Keratinocyte (primary cell): ENCODE measurements around the gene ZBED4. TPM values are rescaled to one million over a fixed set of nuclear protein-coding genes. Genes with fewer than 3 reads are reported as not detected.

Source experiments
- DNase-seq: peaks from one replicate; pipeline ENCODE4 v3.0.0-alpha.2; 2011; ENCODE audit warnings: low read depth, missing footprints, low spot score
- FAIRE-seq: peaks from 2 replicates; lab custom pipeline; 2011; peaks lifted over from hg19 to GRCh38; lab: Jason Lieb, UNC
- H2AFZ ChIP-seq: 2 replicates; pipeline ENCODE4 v1.6.0; 2012; ENCODE audit warnings: low read length, control low read depth, inconsistent platforms; ENCODE audit not compliant: control insufficient read depth
- H3K27ac ChIP-seq: 2 replicates; pipeline ENCODE4 v1.5.1; 2011; ENCODE audit warnings: low read length; ENCODE audit not compliant: control insufficient read depth, insufficient read depth
- H3K27me3 ChIP-seq: 3 replicates; pipeline ENCODE4 v1.6.0; 2011; ENCODE audit warnings: low read length; ENCODE audit not compliant: control insufficient read depth, insufficient read depth; ENCODE audit errors: extremely low read depth
- H3K36me3 ChIP-seq, 2 experiments: 2 replicates in 1 of 2; 3 replicates in 1 of 2; pipeline ENCODE4 v1.5.1; 2011; ENCODE audit warnings: low read length in 2 of 2, mild to moderate bottlenecking in 1 of 2; ENCODE audit not compliant: control insufficient read depth in 2 of 2, insufficient read depth in 2 of 2; ENCODE audit errors: extremely low read depth in 1 of 2
- H3K4me1 ChIP-seq: 3 replicates; pipeline ENCODE4 v1.5.1; 2011; ENCODE audit warnings: low read length; ENCODE audit not compliant: control insufficient read depth, insufficient read depth; ENCODE audit errors: extremely low read depth
- H3K4me2 ChIP-seq: 3 replicates; pipeline ENCODE4 v1.6.0; 2011; ENCODE audit warnings: low read depth, low read length; ENCODE audit not compliant: control insufficient read depth, insufficient read depth; ENCODE audit errors: extremely low read depth
- H3K4me3 ChIP-seq, 3 experiments: fragments of 200-600 bp in 1 of 3; sonication (generic) in 1 of 3; 2 replicates in 2 of 3; 3 replicates in 1 of 3; pipeline ENCODE4 v1.5.1; 2011 to 2016; ENCODE audit warnings: low read length in 3 of 3, mild to moderate bottlenecking in 3 of 3, control low read depth in 2 of 3, inconsistent platforms in 1 of 3, low read depth in 1 of 3, mixed read lengths in 1 of 3, mixed run types in 1 of 3, moderate library complexity in 1 of 3; ENCODE audit not compliant: control insufficient read depth in 2 of 3, insufficient read depth in 2 of 3; ENCODE audit errors: extremely low read depth in 1 of 3
- H3K79me2 ChIP-seq: 2 replicates; pipeline ENCODE4 v1.6.0; 2012; ENCODE audit warnings: low read length; ENCODE audit not compliant: control insufficient read depth, insufficient read depth
- H3K9ac ChIP-seq: 3 replicates; pipeline ENCODE4 v1.6.0; 2011; ENCODE audit warnings: low read length; ENCODE audit not compliant: control insufficient read depth, insufficient read depth; ENCODE audit errors: extremely low read depth
- H3K9me1 ChIP-seq: 3 replicates; pipeline ENCODE4 v1.6.0; 2011; ENCODE audit warnings: low read length; ENCODE audit not compliant: control insufficient read depth, insufficient read depth; ENCODE audit errors: extremely low read depth
- H3K9me3 ChIP-seq: 2 replicates; pipeline ENCODE4 v1.5.1; 2012; ENCODE audit warnings: low read depth, low read length; ENCODE audit not compliant: control insufficient read depth
- H4K20me1 ChIP-seq: 3 replicates; pipeline ENCODE4 v1.6.0; 2011; ENCODE audit warnings: low read length; ENCODE audit not compliant: control insufficient read depth, insufficient read depth; ENCODE audit errors: extremely low read depth
- EZH2 ChIP-seq: IDR thresholded peaks from one replicate; pipeline ENCODE4 v1.6.1; 2012; ENCODE audit warnings: inconsistent platforms, mild to moderate bottlenecking, low read length, moderate library complexity
- dilution Hi-C: fragments of 300-500 bp; cut with MboI; formaldehyde crosslinking; loops from one replicate; pipeline ENCODE4 v1.7.0; 2020; ENCODE audit warnings: low sequenced_read_pairs; ENCODE audit not compliant: extremely low pct_ligation_motif_present
- polyA plus RNA-seq, 5 experiments: library from polyadenylated mRNA; depleted of rRNA in 3 of 5; stranded (reverse) in 3 of 5; stranded (forward) in 1 of 5; unstranded in 1 of 5; fragments of >200 nt; gene quantifications; 1 replicate in 1 of 5; 2 replicates in 3 of 5; 3 replicates in 1 of 5; pipeline versions ENCODE4 v1.2.1 to v1.2.3, GENCODE V29; 2011 to 2012; ENCODE audit warnings: missing spikeins in 2 of 5, low read depth in 1 of 5, low replicate concordance in 1 of 5
- TF ChIP-seq, protein P1 (sequence below), 3 experiments: IDR thresholded peaks in 1 of 3; conservative IDR thresholded peaks in 1 of 3; optimal IDR thresholded peaks in 1 of 3; 2 replicates in 2 of 3; 3 replicates in 1 of 3; pipeline versions ENCODE3 to v1.5.1; 2011; ENCODE audit warnings: low read length in 3 of 3, mild to moderate bottlenecking in 3 of 3, moderate library complexity in 2 of 3, control low read depth in 1 of 3, inconsistent platforms in 1 of 3; ENCODE audit not compliant: insufficient read depth in 2 of 3; ENCODE audit errors: extremely low read depth in 1 of 3

ZBED4 gene
- polyA plus RNA-seq, 1 donor (not counting 4 experiments of a cell fraction or from before 2014, with no cell fraction given), result 7.1 TPM

DNA sequence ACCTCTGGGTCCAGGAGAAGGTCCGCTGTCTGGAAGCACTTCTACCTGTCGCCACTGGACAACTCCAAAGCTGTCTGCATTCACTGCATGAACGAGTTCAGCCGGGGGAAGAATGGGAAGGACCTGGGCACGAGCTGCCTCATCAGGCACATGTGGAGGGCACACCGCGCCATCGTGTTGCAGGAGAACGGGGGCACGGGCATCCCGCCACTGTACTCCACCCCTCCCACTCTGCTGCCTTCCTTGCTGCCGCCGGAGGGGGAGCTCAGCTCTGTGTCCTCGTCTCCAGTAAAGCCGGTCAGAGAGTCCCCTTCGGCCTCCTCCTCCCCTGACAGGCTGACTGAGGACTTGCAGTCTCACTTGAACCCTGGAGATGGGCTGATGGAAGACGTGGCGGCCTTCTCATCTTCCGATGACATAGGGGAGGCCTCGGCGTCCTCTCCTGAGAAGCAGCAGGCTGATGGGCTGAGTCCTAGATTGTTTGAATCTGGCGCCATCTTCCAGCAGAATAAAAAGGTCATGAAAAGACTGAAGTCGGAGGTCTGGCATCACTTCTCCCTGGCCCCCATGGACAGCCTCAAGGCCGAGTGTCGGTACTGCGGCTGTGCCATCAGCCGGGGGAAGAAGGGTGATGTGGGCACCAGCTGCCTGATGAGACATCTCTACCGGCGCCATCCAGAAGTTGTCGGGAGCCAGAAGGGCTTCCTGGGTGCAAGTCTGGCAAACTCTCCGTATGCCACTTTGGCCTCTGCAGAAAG lies 31.0 kb downstream of the ZBED4 start:
- peaks cover 17 to 23% of the 10 kb centered on the region in 2 experiments for H3K36me3 ChIP-seq
- no peaks in the 10 kb centered on the region for H3K9me3 ChIP-seq
- no peak for FAIRE-seq

DNA sequence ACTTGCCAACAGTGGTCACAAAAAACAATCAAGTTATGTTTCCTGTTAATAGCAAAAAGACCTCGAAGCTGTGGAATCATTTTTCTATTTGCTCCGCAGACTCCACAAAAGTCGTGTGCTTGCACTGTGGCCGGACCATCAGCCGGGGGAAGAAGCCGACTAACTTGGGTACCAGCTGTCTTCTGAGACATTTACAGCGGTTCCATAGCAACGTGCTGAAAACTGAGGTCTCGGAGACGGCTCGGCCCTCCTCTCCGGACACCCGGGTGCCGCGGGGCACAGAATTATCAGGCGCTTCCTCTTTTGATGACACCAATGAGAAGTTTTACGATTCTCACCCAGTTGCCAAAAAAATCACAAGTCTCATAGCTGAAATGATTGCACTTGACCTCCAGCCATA lies 31.6 kb downstream of the ZBED4 start:
- peaks cover 2% of the 10 kb centered on the region for H4K20me1 ChIP-seq
- H3K27me3 ChIP-seq, result no peaks in the 10 kb centered on the region
- no peak for TF ChIP-seq EZH2
- H3K36me3 ChIP-seq, result peaks cover 17 to 25% of the 10 kb centered on the region in 2 experiments
- no peaks in the 10 kb centered on the region for H3K4me1 ChIP-seq
- no peaks in the 10 kb centered on the region for H3K9me3 ChIP-seq
- H3K9me1 ChIP-seq, result no peaks in the 10 kb centered on the region
- no peak overlapping the region for H2AFZ ChIP-seq
- dilution Hi-C loops, result no loop called here
- peaks cover 53% of the 10 kb centered on the region for H3K79me2 ChIP-seq
- no peak overlapping the region for H3K4me3 ChIP-seq
- no peak overlapping the region for H3K9ac ChIP-seq
- H3K27ac ChIP-seq, result no peak overlapping the region
- no peak overlapping the region for H3K4me2 ChIP-seq
- DNase-seq (no peak), FAIRE-seq (no peak)

More for the DNA sequence above, 31.0 kb downstream of the ZBED4 start:
- Histone ChIP-seq H3K4me3 (no peak overlapping the region), H3K27me3 (no peaks in the 10 kb centered on the region), H3K9me1 (no peaks in the 10 kb centered on the region), H3K79me2 (peaks cover 59% of the 10 kb centered on the region), H3K27ac (no peak overlapping the region), H3K4me2 (no peak overlapping the region), H3K9ac (no peak overlapping the region), H4K20me1 (peaks cover 6% of the 10 kb centered on the region), H2AFZ (no peak overlapping the region), H3K4me1 (no peaks in the 10 kb centered on the region)
- no peak for DNase-seq
- TF ChIP-seq, protein P1, sequence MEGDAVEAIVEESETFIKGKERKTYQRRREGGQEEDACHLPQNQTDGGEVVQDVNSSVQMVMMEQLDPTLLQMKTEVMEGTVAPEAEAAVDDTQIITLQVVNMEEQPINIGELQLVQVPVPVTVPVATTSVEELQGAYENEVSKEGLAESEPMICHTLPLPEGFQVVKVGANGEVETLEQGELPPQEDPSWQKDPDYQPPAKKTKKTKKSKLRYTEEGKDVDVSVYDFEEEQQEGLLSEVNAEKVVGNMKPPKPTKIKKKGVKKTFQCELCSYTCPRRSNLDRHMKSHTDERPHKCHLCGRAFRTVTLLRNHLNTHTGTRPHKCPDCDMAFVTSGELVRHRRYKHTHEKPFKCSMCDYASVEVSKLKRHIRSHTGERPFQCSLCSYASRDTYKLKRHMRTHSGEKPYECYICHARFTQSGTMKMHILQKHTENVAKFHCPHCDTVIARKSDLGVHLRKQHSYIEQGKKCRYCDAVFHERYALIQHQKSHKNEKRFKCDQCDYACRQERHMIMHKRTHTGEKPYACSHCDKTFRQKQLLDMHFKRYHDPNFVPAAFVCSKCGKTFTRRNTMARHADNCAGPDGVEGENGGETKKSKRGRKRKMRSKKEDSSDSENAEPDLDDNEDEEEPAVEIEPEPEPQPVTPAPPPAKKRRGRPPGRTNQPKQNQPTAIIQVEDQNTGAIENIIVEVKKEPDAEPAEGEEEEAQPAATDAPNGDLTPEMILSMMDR (optimal IDR thresholded peaks at IDR 0.05 in 1 of 3, IDR thresholded peaks at IDR 0.05 in 1 of 3, conservative IDR thresholded peaks at IDR 0.05 in 1 of 3; ENCODE audit: extremely low read depth in 1 of 3, insufficient read depth in 2 of 3, low read length in 3 of 3), result no peak
- no peak for TF ChIP-seq EZH2
- dilution Hi-C loops, result no loop called here
